H9 (cell line): ENCODE measurements around the gene NDUFA12. TPM values are rescaled to one million over a fixed set of nuclear protein-coding genes. Genes with fewer than 3 reads are reported as not detected.

ENCODE experiments used
- DNase-seq: peaks from one replicate; pipeline ENCODE4 v3.0.0-alpha.2; 2017
- H2AFZ ChIP-seq: one replicate; pipeline ENCODE4 v1.6.1; 2013; ENCODE audit warnings: mild to moderate bottlenecking, low read length, control low read depth, moderate library complexity
- H2AK5ac ChIP-seq: 2 replicates; pipeline ENCODE4 v1.6.1; 2013; ENCODE audit warnings: low read length, control low read depth, mixed read lengths; ENCODE audit not compliant: insufficient read length
- H2BK120ac ChIP-seq: one replicate; pipeline ENCODE4 v1.6.1; 2013; ENCODE audit warnings: low read depth, mild to moderate bottlenecking, low read length, control low read depth, inconsistent platforms; ENCODE audit not compliant: poor library complexity, severe bottlenecking
- H2BK12ac ChIP-seq: 2 replicates; pipeline ENCODE4 v1.6.1; 2013; ENCODE audit warnings: low read length, control low read depth, mixed read lengths, low read depth; ENCODE audit not compliant: insufficient read length
- H2BK15ac ChIP-seq: 2 replicates; pipeline ENCODE4 v1.6.1; 2013; ENCODE audit warnings: low read depth, low read length, control low read depth
- H2BK20ac ChIP-seq: one replicate; pipeline ENCODE4 v1.6.1; 2013; ENCODE audit warnings: low read depth, mild to moderate bottlenecking, low read length, control low read depth, inconsistent platforms; ENCODE audit not compliant: poor library complexity, severe bottlenecking
- H2BK5ac ChIP-seq: 2 replicates; pipeline ENCODE4 v1.6.1; 2013; ENCODE audit warnings: low read length, control low read depth, mixed read lengths; ENCODE audit not compliant: insufficient read length
- H3K14ac ChIP-seq: 2 replicates; pipeline ENCODE4 v1.6.1; 2013; ENCODE audit warnings: low read length, control low read depth; ENCODE audit not compliant: insufficient read depth
- H3K18ac ChIP-seq: 2 replicates; pipeline ENCODE4 v1.6.1; 2013; ENCODE audit warnings: low read depth, mild to moderate bottlenecking, mixed read lengths, low read length, control low read depth; ENCODE audit not compliant: insufficient read length
- H3K23ac ChIP-seq: 2 replicates; pipeline ENCODE4 v1.6.1; 2013; ENCODE audit warnings: low read length, control low read depth, mixed read lengths, low read depth; ENCODE audit not compliant: insufficient read length
- H3K23me2 ChIP-seq: 2 replicates; pipeline ENCODE4 v1.6.1; 2013; ENCODE audit warnings: low read depth, mild to moderate bottlenecking, mixed read lengths, low read length, control low read depth; ENCODE audit not compliant: insufficient read length, poor library complexity, severe bottlenecking
- H3K27ac ChIP-seq: 2 replicates; pipeline ENCODE4 v1.5.1; 2013; ENCODE audit warnings: low read length, control low read depth, mixed read lengths, low read depth; ENCODE audit not compliant: insufficient read length
- H3K27me3 ChIP-seq: 2 replicates; pipeline ENCODE4 v1.6.1; 2013; ENCODE audit warnings: low read length, control low read depth, inconsistent platforms; ENCODE audit not compliant: insufficient read depth
- H3K4ac ChIP-seq: 2 replicates; pipeline ENCODE4 v1.6.1; 2013; ENCODE audit warnings: low read depth, mild to moderate bottlenecking, control low read depth, inconsistent platforms, low read length, moderate library complexity
- H3K4me1 ChIP-seq: 2 replicates; pipeline ENCODE4 v1.6.1; 2013; ENCODE audit warnings: low read length, control low read depth, inconsistent platforms; ENCODE audit not compliant: insufficient read depth
- H3K4me2 ChIP-seq: 2 replicates; pipeline ENCODE4 v1.6.1; 2013; ENCODE audit warnings: low read length, control low read depth, mixed read lengths; ENCODE audit not compliant: insufficient read length, insufficient read depth
- H3K56ac ChIP-seq: 2 replicates; pipeline ENCODE4 v1.6.1; 2013; ENCODE audit warnings: low read depth, mild to moderate bottlenecking, mixed read lengths, low read length, control low read depth; ENCODE audit not compliant: insufficient read length
- H3K79me1 ChIP-seq: 2 replicates; pipeline ENCODE4 v1.6.1; 2013; ENCODE audit warnings: low read depth, mild to moderate bottlenecking, moderate library complexity, low read length, control low read depth, inconsistent platforms; ENCODE audit not compliant: insufficient read depth, poor library complexity, severe bottlenecking
- H3K79me2 ChIP-seq: 2 replicates; pipeline ENCODE4 v1.6.1; 2013; ENCODE audit warnings: low read length, control low read depth, inconsistent platforms; ENCODE audit not compliant: insufficient read depth
- H3K9ac ChIP-seq: 2 replicates; pipeline ENCODE4 v1.6.1; 2013; ENCODE audit warnings: low read length, control low read depth, mixed read lengths; ENCODE audit not compliant: insufficient read length; ENCODE audit errors: extremely low read depth
- H3K9me3 ChIP-seq: one replicate; pipeline ENCODE4 v1.6.1; 2013; ENCODE audit warnings: low read depth, low read length, inconsistent platforms; ENCODE audit not compliant: control insufficient read depth
- H3T11ph ChIP-seq: one replicate; pipeline ENCODE4 v1.6.1; 2013; ENCODE audit warnings: mild to moderate bottlenecking, low read length, control low read depth, inconsistent platforms
- H4K20me1 ChIP-seq: one replicate; pipeline ENCODE4 v1.6.1; 2013; ENCODE audit not compliant: control insufficient read depth, insufficient read length, insufficient read depth
- H4K5ac ChIP-seq: 2 replicates; pipeline ENCODE4 v1.6.1; 2013; ENCODE audit warnings: low read depth, mild to moderate bottlenecking, mixed read lengths, low read length, control low read depth; ENCODE audit not compliant: insufficient read length
- H4K8ac ChIP-seq: replicated peaks from 2 replicates; pipeline ENCODE4 v1.6.1; 2013; ENCODE audit warnings: low read length, control low read depth, mixed read lengths, low read depth; ENCODE audit not compliant: insufficient read length
- H4K91ac ChIP-seq: 2 replicates; pipeline ENCODE4 v1.6.1; 2013; ENCODE audit warnings: low read depth, mild to moderate bottlenecking, moderate library complexity, mixed read lengths, low read length, control low read depth; ENCODE audit not compliant: insufficient read length
- H3K27ac Mint-ChIP-seq, 3 experiments: 2 replicates in 2 of 3; 3 replicates in 1 of 3; pipeline ENCODE4 v1.8.0; 2020 to 2021; ENCODE audit warnings: mixed read lengths in 3 of 3, mild to moderate bottlenecking in 1 of 3, moderate library complexity in 1 of 3
- H3K27me3 Mint-ChIP-seq: 2 replicates; pipeline ENCODE4 v1.8.0; 2021; ENCODE audit warnings: low read depth, mild to moderate bottlenecking, moderate library complexity, mixed read lengths
- H3K36me3 Mint-ChIP-seq, 3 experiments: 2 replicates in 2 of 3; 3 replicates in 1 of 3; pipeline ENCODE4 v1.8.0; 2020 to 2021; ENCODE audit warnings: low read depth in 3 of 3, mixed read lengths in 3 of 3; ENCODE audit not compliant: insufficient read depth in 1 of 3
- H3K4me1 Mint-ChIP-seq, 2 experiments: 2 replicates each; pipeline ENCODE4 v1.8.0; 2020; ENCODE audit warnings: mixed read lengths in 2 of 2
- H3K4me3 Mint-ChIP-seq, 2 experiments: 2 replicates in 1 of 2; 3 replicates in 1 of 2; pipeline ENCODE4 v1.8.0; 2020 to 2021; ENCODE audit warnings: mild to moderate bottlenecking in 2 of 2, mixed read lengths in 2 of 2, moderate library complexity in 1 of 2
- H3K9me3 Mint-ChIP-seq, 2 experiments: 2 replicates in 1 of 2; 3 replicates in 1 of 2; pipeline ENCODE4 v1.8.0; 2020; ENCODE audit warnings: mild to moderate bottlenecking in 2 of 2, mixed read lengths in 2 of 2, moderate library complexity in 1 of 2
- CTCF ChIP-seq: fragments of 200-600 bp; sonication (generic); conservative IDR thresholded peaks from 3 replicates; pipeline ENCODE4 v1.8.0; 2021; ENCODE audit warnings: antibody characterized with exemption, mild to moderate bottlenecking
- WGBS: extraction: QIAGEN DNeasy Blood & Tissue Kit; methylation state at CpG from one replicate; pipeline ENCODE4 v1.1.7; 2013; ENCODE audit warnings: missing lambda C conversion rate, low lambda C conversion rate, mixed read lengths; ENCODE audit not compliant: insufficient read length; ENCODE audit errors: extremely low coverage; 5-methylcytosine and 5-hydroxymethylcytosine counted together
- total RNA-seq: library from RNA; stranded (reverse); gene quantifications from 2 replicates; pipeline ENCODE4 v1.2.1, GENCODE V29; 2021

NDUFA12 gene
- total RNA-seq, 1 experiment from 2014 or later, result 104 TPM

GRCh38 chr12:94948232-94948810 is 55.2 kb downstream of the NDUFA12 start:
- Histone ChIP-seq H2BK20ac (no peak overlapping the region), H4K8ac (no peak overlapping the region), H3K4me2 (no peak overlapping the region), H3K4me1 (no peaks in the 10 kb centered on the region), H3K9me3 (no peaks in the 10 kb centered on the region), H3K56ac (no peak overlapping the region), H4K5ac (no peak overlapping the region), H3K4ac (no peak overlapping the region), H2AK5ac (no peak overlapping the region), H3T11ph (no peak overlapping the region), H3K14ac (no peak overlapping the region), H2BK120ac (no peak overlapping the region), H3K18ac (no peak overlapping the region), H2BK15ac (no peak overlapping the region), H4K91ac (no peak overlapping the region), H3K79me1 (no peaks in the 10 kb centered on the region), H3K79me2 (no peaks in the 10 kb centered on the region), H2BK12ac (no peak overlapping the region), H2AFZ (no peak overlapping the region), H4K20me1 (no peaks in the 10 kb centered on the region), H3K9ac (no peak overlapping the region), H3K23ac (no peak overlapping the region), H2BK5ac (no peak overlapping the region), H3K27ac (no peak overlapping the region), H3K27me3 (no peaks in the 10 kb centered on the region), H3K23me2 (no peaks in the 10 kb centered on the region)
- no peaks in the 10 kb centered on the region for H3K36me3 Mint-ChIP-seq
- H3K27me3 Mint-ChIP-seq, result no peaks in the 10 kb centered on the region
- WGBS, result no CpG with 5 or more reads among the region's 6 CpGs
- no peaks in the 10 kb centered on the region; a peak in 1 of 5 replicates for H3K9me3 Mint-ChIP-seq
- 0 out of 4 replicates have a peak, but pooled peaks cover 0 to 2% of the 10 kb centered on the region in 2 experiments for H3K4me1 Mint-ChIP-seq
- H3K27ac Mint-ChIP-seq, result no peak overlapping the region
- TF ChIP-seq CTCF, result no peak
- H3K4me3 Mint-ChIP-seq, result no peak overlapping the region
- DNase-seq, result no peak
